ACC112 (cell line): ENCODE results near the gene MAGI1.

Source experiments
- H2AFZ ChIP-seq: fragments of 200-600 bp; sonication (generic); one replicate; pipeline ENCODE4 v1.6.0; 2017; ENCODE audit warnings: antibody characterized with exemption, low read length; ENCODE audit not compliant: unreplicated experiment
- H3K27ac ChIP-seq: fragments of 200-600 bp; sonication (generic); 2 replicates; pipeline ENCODE4 v1.5.1; 2014; ENCODE audit warnings: low read depth, mild to moderate bottlenecking, antibody characterized with exemption, low read length, moderate library complexity
- H3K27me3 ChIP-seq: fragments of 200-600 bp; sonication (generic); 2 replicates; pipeline ENCODE4 v1.6.1; 2014; ENCODE audit warnings: mild to moderate bottlenecking, antibody characterized with exemption, low read length, moderate library complexity, mixed read lengths; ENCODE audit not compliant: insufficient read depth
- H3K36me3 ChIP-seq: fragments of 200-600 bp; sonication (generic); 2 replicates; pipeline ENCODE4 v1.6.1; 2016; ENCODE audit warnings: mild to moderate bottlenecking, antibody characterized with exemption, low read length, moderate library complexity, mixed read lengths; ENCODE audit not compliant: insufficient read depth
- H3K4me1 ChIP-seq: fragments of 200-600 bp; sonication (generic); one replicate; pipeline ENCODE4 v1.6.1; 2016; ENCODE audit warnings: low read length, mixed read lengths; ENCODE audit not compliant: insufficient read depth, unreplicated experiment, control insufficient read depth
- H3K4me3 ChIP-seq: fragments of 200-600 bp; sonication (generic); 2 replicates; pipeline ENCODE4 v1.5.1; 2014; ENCODE audit warnings: mild to moderate bottlenecking, low read depth, low read length
- H3K79me2 ChIP-seq: fragments of 200-600 bp; sonication (generic); one replicate; pipeline ENCODE4 v1.6.0; 2016; ENCODE audit warnings: low read length; ENCODE audit not compliant: control insufficient read depth, unreplicated experiment, insufficient read depth

MAGI1 gene

GRCh38 chr3:65559643-65560042 is 479.1 kb downstream of the MAGI1 start:
- Histone ChIP-seq H3K27me3 (no peaks in the 10 kb centered on the region), H3K4me3 (no peak overlapping the region), H3K79me2 (no peaks in the 10 kb centered on the region), H3K4me1 (no peaks in the 10 kb centered on the region), H3K36me3 (no peaks in the 10 kb centered on the region), H2AFZ (no peak overlapping the region), H3K27ac (no peak overlapping the region)

DNA sequence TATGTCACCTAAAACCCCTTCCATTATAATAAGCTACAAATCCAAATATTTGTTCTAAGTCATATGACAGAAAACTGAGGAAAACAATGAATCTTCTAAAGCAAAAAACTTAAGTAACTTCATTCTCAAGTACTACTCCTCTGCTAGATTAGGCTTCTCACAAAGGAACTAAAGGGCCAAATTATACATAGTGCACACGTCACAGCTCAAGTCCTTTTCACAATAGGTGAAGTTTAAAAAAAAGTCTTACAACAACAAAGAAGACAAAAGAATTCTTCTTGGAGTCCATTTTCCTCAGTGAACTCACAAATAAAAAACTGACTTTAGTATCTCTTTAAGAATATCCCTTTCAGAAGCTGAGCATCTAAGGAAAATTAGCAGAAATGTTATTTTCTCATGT is 479.9 kb downstream of the MAGI1 start:
- Histone ChIP-seq H3K36me3 (no peaks in the 10 kb centered on the region), H2AFZ (no peak overlapping the region), H3K79me2 (no peaks in the 10 kb centered on the region), H3K4me3 (no peak overlapping the region), H3K27ac (no peak overlapping the region), H3K27me3 (no peaks in the 10 kb centered on the region), H3K4me1 (no peaks in the 10 kb centered on the region)

GRCh38 chr3:65557899-65558564 is 480.7 kb downstream of the MAGI1 start:
- Histone ChIP-seq H3K79me2 (no peaks in the 10 kb centered on the region), H3K4me1 (no peaks in the 10 kb centered on the region), H3K36me3 (no peaks in the 10 kb centered on the region), H3K27ac (no peak overlapping the region), H3K27me3 (no peaks in the 10 kb centered on the region), H3K4me3 (no peak overlapping the region), H2AFZ (no peak overlapping the region)

DNA sequence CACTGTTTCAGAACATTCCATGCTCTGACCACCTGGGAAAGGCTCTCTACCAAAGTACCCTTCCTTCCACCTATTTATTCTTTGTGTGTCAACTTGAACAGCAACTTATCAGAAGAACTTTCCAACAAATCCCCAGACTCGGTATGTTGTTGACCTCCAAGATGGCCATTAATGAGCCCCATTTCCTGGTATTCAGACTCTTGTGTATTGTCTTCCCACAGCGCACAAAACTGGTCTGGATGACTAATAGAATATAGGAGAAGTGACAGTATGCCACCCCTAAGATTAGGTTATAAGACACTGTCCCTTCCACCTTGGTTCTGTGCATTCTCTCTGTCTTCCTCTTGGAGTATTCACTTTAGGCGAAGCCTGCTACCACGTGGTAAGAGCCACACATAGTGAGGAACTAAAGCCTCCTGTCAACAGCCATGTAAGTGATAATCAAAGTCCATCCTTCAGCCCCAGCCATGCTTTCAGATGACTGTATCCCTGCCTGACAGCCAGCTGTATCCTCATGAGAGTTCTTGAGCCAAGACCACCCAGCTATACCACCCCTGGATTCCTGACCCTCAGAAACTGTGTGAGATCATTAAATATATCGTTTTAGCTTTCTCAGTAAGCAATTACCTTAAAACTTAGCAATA is 481.7 kb downstream of the MAGI1 start:
- Histone ChIP-seq H3K4me1 (no peaks in the 10 kb centered on the region), H3K36me3 (no peaks in the 10 kb centered on the region), H3K4me3 (no peak overlapping the region)

DNA sequence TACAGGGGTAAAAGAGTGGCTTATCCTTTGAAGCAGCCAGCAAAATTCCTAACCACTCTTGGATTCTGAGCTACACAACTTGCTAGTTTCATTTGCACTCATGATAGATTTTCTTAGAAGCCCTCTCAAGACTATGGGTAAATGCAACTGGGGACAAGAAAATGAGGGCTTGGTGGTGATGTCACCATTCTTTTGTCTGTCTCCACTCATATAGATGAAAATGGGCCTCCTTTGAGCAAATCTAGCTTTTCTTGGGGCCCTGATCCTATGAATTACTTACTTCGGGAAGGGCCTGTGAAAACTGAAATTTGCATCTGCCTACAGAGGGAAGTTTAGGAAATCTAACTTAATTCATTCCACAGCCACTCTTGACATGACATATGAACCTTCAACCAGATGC is 486.3 kb downstream of the MAGI1 start:
- H3K27ac ChIP-seq: no peak overlapping the region
- no peaks in the 10 kb centered on the region for H3K79me2 ChIP-seq
- 0 out of 2 replicates have a peak, but pooled peaks cover 2% of the 10 kb centered on the region for H3K27me3 ChIP-seq
- H3K4me1 ChIP-seq: no peaks in the 10 kb centered on the region
- no peaks in the 10 kb centered on the region for H3K36me3 ChIP-seq
- no peak overlapping the region for H2AFZ ChIP-seq
- no peak overlapping the region for H3K4me3 ChIP-seq

More for the DNA sequence above, 481.7 kb downstream of the MAGI1 start:
- H3K27me3 ChIP-seq: no peaks in the 10 kb centered on the region
- H3K27ac ChIP-seq: no peak overlapping the region
- H2AFZ ChIP-seq: no peak overlapping the region
- no peaks in the 10 kb centered on the region for H3K79me2 ChIP-seq

DNA sequence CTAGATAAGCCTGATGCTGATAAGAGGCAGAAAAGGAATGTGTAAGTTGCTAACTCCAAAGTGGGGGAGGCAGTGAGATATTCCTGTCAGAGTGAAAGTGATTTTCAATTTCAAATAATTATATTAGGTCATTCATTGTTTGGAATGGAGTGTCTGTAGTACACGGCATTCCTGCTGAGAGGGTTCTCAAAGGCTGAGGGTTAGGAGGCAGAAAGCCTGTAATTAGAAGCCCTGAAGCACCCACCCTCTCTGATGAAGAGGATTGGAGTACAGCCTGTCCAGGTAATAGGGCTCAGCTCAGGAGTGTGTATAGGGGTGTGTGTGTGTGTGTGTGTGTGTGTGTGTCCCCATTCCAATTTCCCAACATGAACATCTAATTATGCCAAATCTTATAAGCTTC is 486.8 kb downstream of the MAGI1 start:
- H3K79me2 ChIP-seq: no peaks in the 10 kb centered on the region

GRCh38 chr3:65550137-65550536 is 488.6 kb downstream of the MAGI1 start:
- Histone ChIP-seq H3K27me3 (0 out of 2 replicates have a peak, but pooled peaks cover 2% of the 10 kb centered on the region), H3K4me1 (peaks cover 6% of the 10 kb centered on the region), H3K27ac (no peak overlapping the region), H3K4me3 (no peak overlapping the region), H2AFZ (no peak overlapping the region), H3K79me2 (no peaks in the 10 kb centered on the region), H3K36me3 (no peaks in the 10 kb centered on the region)

More for the DNA sequence above, 486.8 kb downstream of the MAGI1 start:
- H3K4me1 ChIP-seq: no peaks in the 10 kb centered on the region
- H3K27ac ChIP-seq: no peak overlapping the region
- H3K4me3 ChIP-seq: no peak overlapping the region
- 0 out of 2 replicates have a peak, but pooled peaks cover 2% of the 10 kb centered on the region for H3K27me3 ChIP-seq
- no peaks in the 10 kb centered on the region for H3K36me3 ChIP-seq
- H2AFZ ChIP-seq: no peak overlapping the region

- Histone ChIP-seq H3K4me3 (peak overlapping the region; percentile 82), H3K27me3 (0 out of 2 replicates have a peak, but pooled peaks cover 2% of the 10 kb centered on the region), H3K79me2 (no peaks in the 10 kb centered on the region), H2AFZ (no peak overlapping the region), H3K27ac (no peak overlapping the region), H3K4me1 (peaks cover 10% of the 10 kb centered on the region), H3K36me3 (no peaks in the 10 kb centered on the region)
Measured at GRCh38 chr3:65549626-65549959, 489.1 kb downstream of the MAGI1 start.

DNA sequence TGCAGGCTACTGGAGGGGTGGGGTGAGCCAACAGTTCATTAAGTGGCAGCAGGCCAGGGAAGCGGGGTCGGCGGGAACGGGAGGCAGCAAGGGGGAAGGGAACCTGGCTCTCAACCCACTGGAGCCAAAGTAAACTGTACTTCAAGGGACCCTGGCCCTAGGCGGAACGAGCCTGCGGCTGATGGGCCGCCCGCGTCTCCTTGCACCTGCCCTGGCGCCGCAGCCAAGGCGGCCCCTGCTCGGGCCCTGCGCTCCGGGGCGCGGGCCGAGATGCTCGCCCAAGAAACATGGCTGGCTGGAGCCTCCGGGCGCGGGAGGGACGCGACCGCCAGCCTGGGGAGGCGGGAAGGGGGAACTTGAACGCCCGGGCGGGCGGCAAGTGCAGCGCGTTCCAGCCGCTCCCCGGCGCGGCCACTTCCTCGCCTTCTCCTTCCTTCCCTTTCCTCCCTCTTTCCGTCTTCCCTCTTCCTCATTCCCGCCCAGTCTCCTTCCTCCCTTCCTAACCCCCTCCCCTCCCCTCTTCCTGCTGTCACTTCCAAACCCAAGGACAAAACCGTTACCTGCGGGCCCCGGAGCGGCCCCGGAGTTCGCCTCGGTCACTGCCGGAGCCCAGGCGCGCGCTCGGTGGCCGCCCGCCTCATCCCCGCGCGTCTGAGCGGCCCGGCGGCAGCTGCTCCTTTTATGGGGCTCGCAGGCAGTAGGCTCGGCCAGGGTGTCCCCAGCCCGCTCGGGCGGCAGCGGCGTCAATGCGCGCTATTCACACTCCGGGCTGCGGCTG is 489.7 kb downstream of the MAGI1 start:
- H3K79me2 ChIP-seq: no peaks in the 10 kb centered on the region
- 0 out of 2 replicates have a peak, but pooled peaks cover 2% of the 10 kb centered on the region for H3K27me3 ChIP-seq
- H2AFZ ChIP-seq: no peak overlapping the region
- no peaks in the 10 kb centered on the region for H3K36me3 ChIP-seq
- H3K4me1 ChIP-seq: peaks cover 10% of the 10 kb centered on the region
- H3K27ac ChIP-seq: no peak overlapping the region
- H3K4me3 ChIP-seq: peak overlapping the region; percentile 82

GRCh38 chr3:65545429-65545828 is 493.3 kb downstream of the MAGI1 start:
- H2AFZ ChIP-seq: no peak overlapping the region
- 0 out of 2 replicates have a peak, but pooled peaks cover 2% of the 10 kb centered on the region for H3K27me3 ChIP-seq
- no peaks in the 10 kb centered on the region for H3K79me2 ChIP-seq
- H3K36me3 ChIP-seq: no peaks in the 10 kb centered on the region
- no peak overlapping the region for H3K4me3 ChIP-seq
- peaks cover 10% of the 10 kb centered on the region for H3K4me1 ChIP-seq
- H3K27ac ChIP-seq: no peak overlapping the region
